ENCODE data around the gene IL12RB1.

DNA sequence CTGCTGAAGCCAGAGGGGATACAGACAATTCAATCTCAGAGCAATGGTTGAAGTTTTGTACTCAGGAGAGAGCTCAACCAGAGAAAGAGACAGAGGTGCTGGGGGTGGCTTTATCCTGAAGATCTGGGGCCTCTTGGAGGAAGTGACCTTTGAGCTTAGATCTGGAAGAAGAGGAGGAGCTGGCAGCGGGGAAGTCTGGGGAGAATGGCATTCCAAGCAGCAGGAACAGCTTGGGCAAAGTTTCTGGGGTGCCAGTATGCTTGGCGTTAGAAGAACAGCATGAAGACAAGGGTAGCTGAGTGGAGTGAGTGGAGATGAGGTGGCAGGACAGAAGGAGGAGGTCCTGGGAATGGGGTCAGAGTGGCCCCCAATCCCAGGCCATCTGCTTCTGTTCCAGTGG is 22.2 kb upstream of the IL12RB1 start:
- TF ChIP-seq, protein P1, sequence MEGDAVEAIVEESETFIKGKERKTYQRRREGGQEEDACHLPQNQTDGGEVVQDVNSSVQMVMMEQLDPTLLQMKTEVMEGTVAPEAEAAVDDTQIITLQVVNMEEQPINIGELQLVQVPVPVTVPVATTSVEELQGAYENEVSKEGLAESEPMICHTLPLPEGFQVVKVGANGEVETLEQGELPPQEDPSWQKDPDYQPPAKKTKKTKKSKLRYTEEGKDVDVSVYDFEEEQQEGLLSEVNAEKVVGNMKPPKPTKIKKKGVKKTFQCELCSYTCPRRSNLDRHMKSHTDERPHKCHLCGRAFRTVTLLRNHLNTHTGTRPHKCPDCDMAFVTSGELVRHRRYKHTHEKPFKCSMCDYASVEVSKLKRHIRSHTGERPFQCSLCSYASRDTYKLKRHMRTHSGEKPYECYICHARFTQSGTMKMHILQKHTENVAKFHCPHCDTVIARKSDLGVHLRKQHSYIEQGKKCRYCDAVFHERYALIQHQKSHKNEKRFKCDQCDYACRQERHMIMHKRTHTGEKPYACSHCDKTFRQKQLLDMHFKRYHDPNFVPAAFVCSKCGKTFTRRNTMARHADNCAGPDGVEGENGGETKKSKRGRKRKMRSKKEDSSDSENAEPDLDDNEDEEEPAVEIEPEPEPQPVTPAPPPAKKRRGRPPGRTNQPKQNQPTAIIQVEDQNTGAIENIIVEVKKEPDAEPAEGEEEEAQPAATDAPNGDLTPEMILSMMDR (IDR thresholded peaks at IDR 0.05) = no peak
- TF ChIP-seq, protein P2, sequence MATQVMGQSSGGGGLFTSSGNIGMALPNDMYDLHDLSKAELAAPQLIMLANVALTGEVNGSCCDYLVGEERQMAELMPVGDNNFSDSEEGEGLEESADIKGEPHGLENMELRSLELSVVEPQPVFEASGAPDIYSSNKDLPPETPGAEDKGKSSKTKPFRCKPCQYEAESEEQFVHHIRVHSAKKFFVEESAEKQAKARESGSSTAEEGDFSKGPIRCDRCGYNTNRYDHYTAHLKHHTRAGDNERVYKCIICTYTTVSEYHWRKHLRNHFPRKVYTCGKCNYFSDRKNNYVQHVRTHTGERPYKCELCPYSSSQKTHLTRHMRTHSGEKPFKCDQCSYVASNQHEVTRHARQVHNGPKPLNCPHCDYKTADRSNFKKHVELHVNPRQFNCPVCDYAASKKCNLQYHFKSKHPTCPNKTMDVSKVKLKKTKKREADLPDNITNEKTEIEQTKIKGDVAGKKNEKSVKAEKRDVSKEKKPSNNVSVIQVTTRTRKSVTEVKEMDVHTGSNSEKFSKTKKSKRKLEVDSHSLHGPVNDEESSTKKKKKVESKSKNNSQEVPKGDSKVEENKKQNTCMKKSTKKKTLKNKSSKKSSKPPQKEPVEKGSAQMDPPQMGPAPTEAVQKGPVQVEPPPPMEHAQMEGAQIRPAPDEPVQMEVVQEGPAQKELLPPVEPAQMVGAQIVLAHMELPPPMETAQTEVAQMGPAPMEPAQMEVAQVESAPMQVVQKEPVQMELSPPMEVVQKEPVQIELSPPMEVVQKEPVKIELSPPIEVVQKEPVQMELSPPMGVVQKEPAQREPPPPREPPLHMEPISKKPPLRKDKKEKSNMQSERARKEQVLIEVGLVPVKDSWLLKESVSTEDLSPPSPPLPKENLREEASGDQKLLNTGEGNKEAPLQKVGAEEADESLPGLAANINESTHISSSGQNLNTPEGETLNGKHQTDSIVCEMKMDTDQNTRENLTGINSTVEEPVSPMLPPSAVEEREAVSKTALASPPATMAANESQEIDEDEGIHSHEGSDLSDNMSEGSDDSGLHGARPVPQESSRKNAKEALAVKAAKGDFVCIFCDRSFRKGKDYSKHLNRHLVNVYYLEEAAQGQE (IDR thresholded peaks at IDR 0.05; ENCODE audit: insufficient read depth in 1 of 2, low read depth in 2 of 2, low read length in 1 of 2) = no peak
- TF ChIP-seq TCF7L2 (IDR thresholded peaks at IDR 0.05; ENCODE audit: low read depth, low read length) = no peak
- no peak for TF ChIP-seq SIN3A (IDR thresholded peaks at IDR 0.05; ENCODE audit: borderline replicate concordance, insufficient read depth, low read depth, low read length)
- TF ChIP-seq POLR2AphosphoS5 (IDR thresholded peaks at IDR 0.05; ENCODE audit: low read depth, low read length) = no peak
